Spleen (tissue), 11 donors: ENCODE data around the gene SKP1. TPM values are rescaled to one million over a fixed set of nuclear protein-coding genes. Genes with fewer than 3 reads are reported as not detected.

Source experiments
- DNase-seq: peaks from one replicate; pipeline ENCODE4 v3.0.0-alpha.2; 2020
- H3K27ac ChIP-seq, 8 donors: fragments of 200-600 bp; sonication (generic) in 7 of 8; 1 replicate in 4 of 8; 2 replicates in 4 of 8; pipeline versions ENCODE4 v1.5.0 to v1.8.0; 2016 to 2021; ENCODE audit warnings: inconsistent platforms in 4 of 8, mild to moderate bottlenecking in 4 of 8, moderate library complexity in 1 of 8
- H3K27me3 ChIP-seq, 7 donors: fragments of 200-600 bp; sonication (generic) in 6 of 7; replicated peaks in 1 of 7; 1 replicate in 4 of 7; 2 replicates in 3 of 7; pipeline versions ENCODE4 v1.5.0 to v1.8.0; 2016 to 2021; ENCODE audit warnings: inconsistent platforms in 3 of 7, mild to moderate bottlenecking in 1 of 7
- H3K36me3 ChIP-seq, 6 donors: fragments of 200-600 bp; sonication (generic) in 5 of 6; 1 replicate in 4 of 6; 2 replicates in 2 of 6; pipeline versions ENCODE4 v1.5.0 to v1.8.0; 2016 to 2021; ENCODE audit warnings: inconsistent platforms in 2 of 6
- H3K4me1 ChIP-seq, 6 donors: fragments of 200-600 bp; sonication (generic) in 5 of 6; 1 replicate in 3 of 6; 2 replicates in 3 of 6; pipeline versions ENCODE4 v1.5.0 to v1.8.0; 2016 to 2021; ENCODE audit warnings: inconsistent platforms in 3 of 6
- H3K4me3 ChIP-seq, 8 donors: fragments of 200-600 bp; sonication (generic) in 7 of 8; 1 replicate in 4 of 8; 2 replicates in 4 of 8; pipeline versions ENCODE4 v1.5.0 to v1.8.0; 2016 to 2021; ENCODE audit warnings: inconsistent platforms in 4 of 8, mild to moderate bottlenecking in 4 of 8, moderate library complexity in 2 of 8
- H3K9me3 ChIP-seq, 8 donors: fragments of 200-600 bp; sonication (generic) in 7 of 8; 1 replicate in 4 of 8; 2 replicates in 4 of 8; pipeline versions ENCODE4 v1.5.0 to v1.8.0; 2016 to 2021; ENCODE audit warnings: inconsistent platforms in 4 of 8
- POLR2A ChIP-seq, 3 donors: fragments of 450-650 bp; IDR thresholded peaks; one replicate each; pipeline ENCODE4 v1.5.1; 2017; ENCODE audit warnings: antibody characterized with exemption in 3 of 3, mild to moderate bottlenecking in 1 of 3
- POLR2AphosphoS5 ChIP-seq, 3 donors: sonication (generic); formaldehyde crosslinking; IDR thresholded peaks; one replicate each; pipeline ENCODE4 v1.5.1; 2017; ENCODE audit warnings: antibody characterized with exemption in 3 of 3
- WGBS, 5 donors: extraction: QIAGEN DNeasy Blood & Tissue Kit in 3 of 5; methylation state at CpG; one replicate each; pipeline versions ENCODE4 v1.1.5 to v1.1.7; 2013 to 2018; 5-methylcytosine and 5-hydroxymethylcytosine counted together
- intact Hi-C: fragments of 100-400 bp; cut with DNase I; formaldehyde crosslinking; loops from one replicate; pipeline ENCODE4 v1.15.0; 2023; ENCODE audit warnings: low total_unique reads
- polyA plus RNA-seq, 3 donors: library from polyadenylated mRNA; stranded (reverse); fragments of 200-250 nt; gene quantifications; one replicate each; pipeline ENCODE4 v1.2.1, GENCODE V29; 2013
- total RNA-seq, 7 donors: library from RNA; depleted of rRNA in 3 of 7; stranded (reverse); fragments of >200 nt in 3 of 7; fragmentation: NEBNext Ultra II Directional in 4 of 7; extraction: Animal tissue kit (Norgen Biotek cat#: 25700) in 4 of 7; gene quantifications; one replicate each; pipeline versions ENCODE4 v1.1.0 to v1.2.1, GENCODE V29; 2016 to 2021
- TF ChIP-seq, protein P1 (sequence below), 11 experiments: fragments of 200-600 bp in 7 of 11; fragments of 450-650 bp in 4 of 11; sonication (generic) in 4 of 11; IDR thresholded peaks in 8 of 11; conservative IDR thresholded peaks in 3 of 11; 1 replicate in 7 of 11; 2 replicates in 4 of 11; pipeline versions ENCODE4 v1.4.0 to v1.8.0; 2016 to 2021; ENCODE audit warnings: antibody characterized with exemption in 11 of 11, inconsistent platforms in 4 of 11, mild to moderate bottlenecking in 1 of 11
- donor health status: healthy with polysubstance abuse.
- donor health status: DM: no; HTN: no; CAD: no; lungs with moderate emphysema.
- donor health status: DM: no; HTN: no; CAD: no.
- donor health status: Bipolar disorder and iron deficiency.
- donor health status: healthy.
- donor health status: DM: no; HTN: no; CAD: no.
- donor health status: DM: yes; HTN: yes; CAD: no.

SKP1 gene
- total and polyA plus RNA-seq, 10 donors: 121 to 354 (median 202) TPM

DNA sequence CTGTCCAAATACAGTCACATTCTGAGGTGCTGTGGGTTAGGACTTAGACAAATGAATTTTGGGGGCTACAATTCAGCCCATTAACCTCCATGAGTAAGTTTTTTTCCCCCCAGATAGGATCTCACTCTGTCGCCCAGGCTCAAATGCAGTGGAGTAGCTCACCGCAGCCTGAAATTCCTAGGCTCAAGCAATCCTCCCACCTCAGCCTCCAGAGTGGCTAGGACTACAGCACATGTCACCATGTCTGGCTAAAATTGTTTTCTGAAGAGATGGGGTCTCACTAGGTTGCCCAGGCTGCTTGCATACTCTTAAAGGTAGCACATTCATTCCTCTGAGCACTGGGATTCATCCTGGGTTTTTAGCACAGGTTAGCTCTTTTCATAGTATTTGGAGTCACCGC, 26.9 kb upstream of the SKP1 start:
- DNase-seq: no peak
- no peak overlapping the region for H3K27ac ChIP-seq
- H3K4me1 ChIP-seq: peaks cover 0 to 41% (median 15%) of the 10 kb centered on the region in 6 donors
- H3K9me3 ChIP-seq: no peaks in the 10 kb centered on the region
- H3K27me3 ChIP-seq: no peaks in the 10 kb centered on the region
- H3K36me3 ChIP-seq: peaks cover 0 to 75% (median 65%) of the 10 kb centered on the region in 6 donors
- no peak overlapping the region for H3K4me3 ChIP-seq
- 96 to 97% (median 97%) methylated on average over 3 of the region's 3 CpGs for WGBS, 5 donors
- no peak for TF ChIP-seq POLR2A (IDR thresholded peaks at IDR 0.05)
- TF ChIP-seq, protein P1, sequence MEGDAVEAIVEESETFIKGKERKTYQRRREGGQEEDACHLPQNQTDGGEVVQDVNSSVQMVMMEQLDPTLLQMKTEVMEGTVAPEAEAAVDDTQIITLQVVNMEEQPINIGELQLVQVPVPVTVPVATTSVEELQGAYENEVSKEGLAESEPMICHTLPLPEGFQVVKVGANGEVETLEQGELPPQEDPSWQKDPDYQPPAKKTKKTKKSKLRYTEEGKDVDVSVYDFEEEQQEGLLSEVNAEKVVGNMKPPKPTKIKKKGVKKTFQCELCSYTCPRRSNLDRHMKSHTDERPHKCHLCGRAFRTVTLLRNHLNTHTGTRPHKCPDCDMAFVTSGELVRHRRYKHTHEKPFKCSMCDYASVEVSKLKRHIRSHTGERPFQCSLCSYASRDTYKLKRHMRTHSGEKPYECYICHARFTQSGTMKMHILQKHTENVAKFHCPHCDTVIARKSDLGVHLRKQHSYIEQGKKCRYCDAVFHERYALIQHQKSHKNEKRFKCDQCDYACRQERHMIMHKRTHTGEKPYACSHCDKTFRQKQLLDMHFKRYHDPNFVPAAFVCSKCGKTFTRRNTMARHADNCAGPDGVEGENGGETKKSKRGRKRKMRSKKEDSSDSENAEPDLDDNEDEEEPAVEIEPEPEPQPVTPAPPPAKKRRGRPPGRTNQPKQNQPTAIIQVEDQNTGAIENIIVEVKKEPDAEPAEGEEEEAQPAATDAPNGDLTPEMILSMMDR (IDR thresholded peaks at IDR 0.05 in 8 of 11, conservative IDR thresholded peaks at IDR 0.05 in 3 of 11): no peak
- no peak for TF ChIP-seq POLR2AphosphoS5 (IDR thresholded peaks at IDR 0.05)
- intact Hi-C loops: loop anchor here (10.0 kb wide), 1 partner anchor 151 kb away; no protein-coding TSS in a partner anchor

DNA sequence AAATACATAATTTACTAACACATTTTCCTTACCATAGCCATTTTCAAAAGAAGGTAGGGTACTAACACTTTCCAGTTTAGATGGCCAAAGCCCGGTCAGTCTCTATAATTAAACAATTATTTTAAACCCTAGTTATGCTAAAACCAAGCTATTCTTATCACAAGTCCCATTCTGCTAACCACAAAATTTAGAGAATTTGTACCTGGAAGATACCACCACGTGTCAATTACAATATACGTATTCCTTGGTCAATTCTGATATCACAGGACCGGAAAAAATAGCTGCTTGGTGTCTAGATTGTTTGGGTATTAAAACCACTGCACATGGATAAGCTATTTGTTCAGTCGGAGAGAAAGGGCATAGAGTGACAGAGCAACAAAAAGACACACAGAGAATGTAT, 18.9 kb upstream of the SKP1 start:
- 76 to 88% (median 79%) methylated on average over 5 of the region's 5 CpGs for WGBS, 5 donors
- H3K36me3 ChIP-seq: peaks cover 3 to 60% (median 51%) of the 10 kb centered on the region in 6 donors
- no peaks in the 10 kb centered on the region for H3K9me3 ChIP-seq
- no peaks in the 10 kb centered on the region for H3K27me3 ChIP-seq
- no peaks in the 10 kb centered on the region for H3K4me1 ChIP-seq
- no peak overlapping the region for H3K4me3 ChIP-seq
- TF ChIP-seq, protein P1 (IDR thresholded peaks at IDR 0.05 in 8 of 11, conservative IDR thresholded peaks at IDR 0.05 in 3 of 11): no peak
- TF ChIP-seq POLR2A (IDR thresholded peaks at IDR 0.05) (no peak), POLR2AphosphoS5 (IDR thresholded peaks at IDR 0.05) (no peak)
- H3K27ac ChIP-seq: no peak overlapping the region
- intact Hi-C loops: no loop called here
- no peak for DNase-seq

DNA sequence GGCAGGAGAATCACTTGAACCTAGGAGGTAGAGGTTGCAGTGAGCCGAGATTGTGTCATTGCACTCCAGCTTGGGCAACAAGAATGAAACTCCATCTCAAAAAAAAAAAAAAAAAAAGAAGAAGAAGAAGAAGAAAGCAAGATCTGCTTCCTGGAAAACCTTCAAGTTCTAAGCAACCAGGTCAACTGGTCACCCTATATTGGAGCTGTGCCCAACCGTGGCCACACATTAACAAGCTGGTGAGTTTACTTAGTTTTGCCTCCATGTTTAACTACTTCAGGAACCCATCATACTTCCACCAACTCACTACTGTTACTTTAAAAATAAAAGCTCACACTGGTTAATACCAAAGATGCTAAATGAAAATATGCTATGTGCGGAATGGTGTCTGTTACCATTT, 12.3 kb upstream of the SKP1 start:
- no peak for TF ChIP-seq POLR2A (IDR thresholded peaks at IDR 0.05)
- TF ChIP-seq, protein P1 (IDR thresholded peaks at IDR 0.05 in 8 of 11, conservative IDR thresholded peaks at IDR 0.05 in 3 of 11): no peak
- no peak for TF ChIP-seq POLR2AphosphoS5 (IDR thresholded peaks at IDR 0.05)
- Histone ChIP-seq H3K36me3 (no peaks in the 10 kb centered on the region), H3K4me3 (no peak overlapping the region), H3K9me3 (no peaks in the 10 kb centered on the region), H3K4me1 (peaks cover 0 to 13% (median 0%) of the 10 kb centered on the region in 6 donors), H3K27me3 (no peaks in the 10 kb centered on the region), H3K27ac (no peak overlapping the region)
- DNase-seq: peak; percentile 18
- intact Hi-C loops: loop anchor here (10.0 kb wide), 1 partner anchor 406 kb away; no protein-coding TSS in a partner anchor
- WGBS, 5 donors: 83 to 90% (median 83%) methylated on average over 3 of the region's 3 CpGs

DNA sequence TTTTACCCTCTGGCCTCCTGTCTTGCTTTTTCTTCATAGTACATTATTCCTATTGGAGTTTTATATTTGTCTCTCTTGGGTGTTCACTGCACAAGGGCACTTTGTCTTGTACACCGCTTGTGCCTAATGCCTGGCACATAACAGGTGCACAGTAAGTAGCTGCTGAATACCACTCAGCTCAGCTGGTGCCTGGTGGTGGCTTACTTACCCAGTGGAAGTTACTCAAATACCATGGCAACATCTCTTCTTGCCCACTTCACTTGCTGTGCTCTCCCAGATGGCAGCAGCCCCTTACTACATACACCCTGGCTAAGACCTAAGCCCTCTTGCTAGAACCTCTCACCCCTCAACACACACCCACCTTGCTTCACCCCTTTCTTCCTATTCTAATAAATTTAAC, 11.3 kb upstream of the SKP1 start:
- H3K4me1 ChIP-seq: peaks cover 0 to 13% (median 0%) of the 10 kb centered on the region in 6 donors
- H3K36me3 ChIP-seq: no peaks in the 10 kb centered on the region
- no peak overlapping the region for H3K27ac ChIP-seq
- WGBS, 5 donors: 79 to 92% (median 80%) methylated on average over 1 of the region's 1 CpG
- DNase-seq: peak; percentile 52
- intact Hi-C loops: loop anchor here (10.0 kb wide), 1 partner anchor 407 kb away; no protein-coding TSS in a partner anchor
- no peak overlapping the region for H3K4me3 ChIP-seq
- no peaks in the 10 kb centered on the region for H3K9me3 ChIP-seq
- TF ChIP-seq POLR2A (IDR thresholded peaks at IDR 0.05) (no peak), POLR2AphosphoS5 (IDR thresholded peaks at IDR 0.05) (no peak)
- TF ChIP-seq, protein P1 (IDR thresholded peaks at IDR 0.05 in 8 of 11, conservative IDR thresholded peaks at IDR 0.05 in 3 of 11): no peak
- no peaks in the 10 kb centered on the region for H3K27me3 ChIP-seq
